ENCODE data around the gene CAPN12. TPM values are rescaled to one million over a fixed set of nuclear protein-coding genes. Genes with fewer than 3 reads are reported as not detected.

CAPN12 gene
- total RNA-seq, 1 experiment from 2014 or later: not detected

- no peak for DNase-seq (ENCODE audit: low read depth, low spot score)
- in situ Hi-C loops (cut with HindIII; ENCODE audit: low pct_unique_long_range_greater_than_20kb, low sequenced_read_pairs): no loop called here
These were observed 61.9 kb downstream of the CAPN12 start for GRCh38 chr19:38682195-38682867.

Other genes with a start within 250 kb of the CAPN12 start
- gene MAP4K1, start 126.5 kb downstream of the CAPN12 start, total RNA-seq (2014; rRNA removed; shearing (Covaris generic)): 0.29 TPM in 1 of 2 replicates, not detected in the other
- 257 and 294 TPM in 2 replicates for gene EIF3K, start 125.3 kb downstream of the CAPN12 start, total RNA-seq (2014; rRNA removed; shearing (Covaris generic))
- 69.8 and 108 TPM in 2 replicates for gene ACTN4, start 96.8 kb downstream of the CAPN12 start, total RNA-seq (2014; rRNA removed; shearing (Covaris generic))
- gene LGALS7, start 29.0 kb upstream of the CAPN12 start, total RNA-seq (2014; rRNA removed; shearing (Covaris generic)): not detected in 2 replicates
- not detected in 2 replicates for gene LGALS7B, start 44.7 kb upstream of the CAPN12 start, total RNA-seq (2014; rRNA removed; shearing (Covaris generic))
- not detected in 2 replicates for gene LGALS4, start 68.5 kb upstream of the CAPN12 start, total RNA-seq (2014; rRNA removed; shearing (Covaris generic))
- 36.2 and 46.3 TPM in 2 replicates for gene ECH1, start 87.3 kb upstream of the CAPN12 start, total RNA-seq (2014; rRNA removed; shearing (Covaris generic))
- gene HNRNPL, start 105.5 kb upstream of the CAPN12 start, total RNA-seq (2014; rRNA removed; shearing (Covaris generic)): 225 and 255 TPM in 2 replicates
- 0.87 and 1.2 TPM in 2 replicates for gene RINL, start 133.8 kb upstream of the CAPN12 start, total RNA-seq (2014; rRNA removed; shearing (Covaris generic))
- gene SIRT2, start 155.1 kb upstream of the CAPN12 start, total RNA-seq (2014; rRNA removed; shearing (Covaris generic)): 37.9 and 39.5 TPM in 2 replicates
- 16.8 and 17.9 TPM in 2 replicates for gene NFKBIB, start 155.5 kb upstream of the CAPN12 start, total RNA-seq (2014; rRNA removed; shearing (Covaris generic))
- not detected in 2 replicates for gene CCER2, start 167.7 kb upstream of the CAPN12 start, total RNA-seq (2014; rRNA removed; shearing (Covaris generic))
- gene SARS2, start 186.3 kb upstream of the CAPN12 start, total RNA-seq (2014; rRNA removed; shearing (Covaris generic)): 19.0 and 22.7 TPM in 2 replicates
- gene MRPS12, start 186.5 kb upstream of the CAPN12 start, total RNA-seq (2014; rRNA removed; shearing (Covaris generic)): 73.1 and 83.7 TPM in 2 replicates
- 29.0 and 30.3 TPM in 2 replicates for gene FBXO17, start 231.3 kb upstream of the CAPN12 start, total RNA-seq (2014; rRNA removed; shearing (Covaris generic))

Data from SK-MEL-5 (cell line).